SK-N-SH (cell line): Measurements from ENCODE around the gene GCC1. TPM values are rescaled to one million over a fixed set of nuclear protein-coding genes. Genes with fewer than 3 reads are reported as not detected.

Experiments
- CTCF ChIA-PET: fragments of 300-600, 350-600 bp; formaldehyde crosslinking; extraction: SDS; loops from one replicate; lab custom pipeline; 2021; lab: Yijun Ruan, JAX
- POLR2A ChIA-PET: fragments of 350-600 bp; sonication (Branson Sonifier 250); formaldehyde crosslinking; extraction: SDS; loops from one replicate; lab custom pipeline; 2020; ENCODE audit warnings: antibody characterized with exemption, inconsistent platforms; lab: Yijun Ruan, JAX
- DNase-seq: peaks from one replicate; pipeline ENCODE4 v3.0.0; 2012
- H2AFZ ChIP-seq: fragments of 200-600 bp; sonication (generic); 2 replicates; pipeline ENCODE4 v1.8.1; 2016; ENCODE audit warnings: antibody characterized with exemption, mild to moderate bottlenecking, low read depth
- H3F3A ChIP-seq: fragments of 200-600 bp; sonication (generic); replicated peaks from 2 replicates; pipeline ENCODE3; 2016; ENCODE audit warnings: antibody characterized with exemption, mild to moderate bottlenecking; ENCODE audit not compliant: insufficient read depth
- H3K27ac ChIP-seq, 2 experiments: fragments of 200-500 bp in 1 of 2; fragments of 200-600 bp in 1 of 2; sonication (Bioruptor generic) in 1 of 2; sonication (generic), shearing (Covaris generic) in 1 of 2; 2 replicates each; pipeline versions ENCODE4 v1.5.1 to v1.6.1; 2014 to 2016; ENCODE audit warnings: low read depth in 2 of 2, inconsistent platforms in 1 of 2, low read length in 1 of 2, mild to moderate bottlenecking in 1 of 2, mixed read lengths in 1 of 2
- H3K27me3 ChIP-seq: fragments of 200-600 bp; sonication (generic), shearing (Covaris generic); 2 replicates; pipeline ENCODE4 v1.6.1; 2016; ENCODE audit warnings: mixed run types; ENCODE audit not compliant: insufficient read depth
- H3K36me3 ChIP-seq, 2 experiments: fragments of 200-500 bp in 1 of 2; fragments of 200-600 bp in 1 of 2; sonication (Bioruptor generic) in 1 of 2; sonication (generic) in 1 of 2; replicated peaks in 1 of 2; 2 replicates each; pipeline versions ENCODE3 to v1.5.1; 2014 to 2016; ENCODE audit warnings: low read length in 1 of 2, mild to moderate bottlenecking in 1 of 2; ENCODE audit not compliant: insufficient read depth in 2 of 2, control insufficient read depth in 1 of 2
- H3K4me1 ChIP-seq, 2 experiments: fragments of 200-500 bp in 1 of 2; fragments of 200-600 bp in 1 of 2; sonication (Bioruptor generic) in 1 of 2; sonication (generic), shearing (Covaris generic) in 1 of 2; 2 replicates each; pipeline versions ENCODE4 v1.5.1 to v1.6.1; 2014 to 2016; ENCODE audit warnings: low read depth in 1 of 2, low read length in 1 of 2, mixed run types in 1 of 2; ENCODE audit not compliant: insufficient read depth in 2 of 2, control insufficient read depth in 1 of 2
- H3K4me2 ChIP-seq: fragments of 200-600 bp; sonication (generic), shearing (Covaris generic); 2 replicates; pipeline ENCODE4 v1.6.1; 2017; ENCODE audit warnings: mixed run types
- H3K4me3 ChIP-seq, 2 experiments: fragments of 200-500 bp in 1 of 2; fragments of 200-600 bp in 1 of 2; sonication (Bioruptor generic) in 1 of 2; sonication (generic), shearing (Covaris generic) in 1 of 2; 2 replicates each; pipeline versions ENCODE4 v1.5.1 to v1.8.1; 2014 to 2016; ENCODE audit warnings: low read depth in 2 of 2, inconsistent platforms in 1 of 2, low read length in 1 of 2, mild to moderate bottlenecking in 1 of 2, mixed read lengths in 1 of 2, moderate library complexity in 1 of 2
- H3K79me2 ChIP-seq: fragments of 200-600 bp; sonication (generic); 2 replicates; pipeline ENCODE4 v1.8.1; 2017; ENCODE audit warnings: mild to moderate bottlenecking; ENCODE audit not compliant: insufficient read depth
- H3K9ac ChIP-seq: fragments of 200-600 bp; sonication (generic); 2 replicates; pipeline ENCODE4 v1.6.1; 2017; ENCODE audit warnings: mixed run types
- H3K9me2 ChIP-seq: fragments of 200-600 bp; sonication (generic); 2 replicates; pipeline ENCODE4 v1.6.1; 2017; ENCODE audit warnings: mixed run types
- H3K9me3 ChIP-seq: fragments of 200-600 bp; sonication (generic); 2 replicates; pipeline ENCODE4 v1.6.1; 2017; ENCODE audit warnings: mixed run types, mild to moderate bottlenecking, moderate library complexity
- H4K20me1 ChIP-seq: fragments of 200-600 bp; sonication (generic); 2 replicates; pipeline ENCODE4 v1.6.1; 2017; ENCODE audit warnings: mild to moderate bottlenecking, mixed run types; ENCODE audit not compliant: insufficient read depth
- EP300 ChIP-seq, 2 experiments: IDR thresholded peaks; 2 replicates each; pipeline versions ENCODE4 v1.4.0 to v1.6.1; 2012; ENCODE audit warnings: borderline replicate concordance in 1 of 2, low read depth in 1 of 2, low read length in 1 of 2
- EZH2phosphoT487 ChIP-seq: fragments of 200-600 bp; sonication (generic); IDR thresholded peaks from 2 replicates; pipeline ENCODE4 v1.6.1; 2017; ENCODE audit warnings: low read depth, mixed run types, mild to moderate bottlenecking, antibody characterized with exemption, moderate library complexity, borderline replicate concordance
- FOSL2 ChIP-seq: IDR thresholded peaks from 2 replicates; pipeline ENCODE4 v1.4.0; 2012; ENCODE audit warnings: low read depth, mild to moderate bottlenecking, moderate library complexity, borderline replicate concordance
- GATA2 ChIP-seq: sonication (generic); formaldehyde crosslinking; IDR thresholded peaks from 2 replicates; pipeline ENCODE4 v1.5.0; 2020; ENCODE audit warnings: mild to moderate bottlenecking, missing genetic modification reagents
- JUND ChIP-seq: IDR thresholded peaks from 2 replicates; pipeline ENCODE4 v1.4.0; 2012
- MXI1 ChIP-seq: IDR thresholded peaks from 2 replicates; pipeline ENCODE4 v1.6.1; 2012; ENCODE audit warnings: mild to moderate bottlenecking, low read depth, low read length, improper control_type of control experiment
- NFIC ChIP-seq: IDR thresholded peaks from 2 replicates; pipeline ENCODE4 v1.4.0; 2012; ENCODE audit warnings: borderline replicate concordance
- RCOR1 ChIP-seq: fragments of 150-350 bp; IDR thresholded peaks from 2 replicates; pipeline ENCODE4 v1.6.1; 2017; ENCODE audit warnings: antibody characterized with exemption, low read length
- RFX5 ChIP-seq: IDR thresholded peaks from 2 replicates; pipeline ENCODE4 v1.6.1; 2012; ENCODE audit warnings: mild to moderate bottlenecking, improper control_type of control experiment, low read length
- SIN3A ChIP-seq: IDR thresholded peaks from 2 replicates; pipeline ENCODE4 v1.6.1; 2012; ENCODE audit warnings: low read depth, mild to moderate bottlenecking, low read length, moderate library complexity, borderline replicate concordance
- SMC3 ChIP-seq: IDR thresholded peaks from 2 replicates; pipeline ENCODE4 v1.6.1; 2012; ENCODE audit warnings: low read depth, low read length, improper control_type of control experiment
- TAF1 ChIP-seq: IDR thresholded peaks from 2 replicates; pipeline ENCODE4 v1.6.1; 2012; ENCODE audit warnings: low read depth, mild to moderate bottlenecking, low read length, moderate library complexity, borderline replicate concordance
- TCF12 ChIP-seq: IDR thresholded peaks from 2 replicates; pipeline ENCODE4 v1.4.0; 2012
- WGBS: methylation state at CpG from one replicate; pipeline ENCODE4 v1.1.6; 2017; ENCODE audit warnings: low lambda C conversion rate; 5-methylcytosine and 5-hydroxymethylcytosine counted together
- polyA plus RNA-seq, 3 experiments: library from polyadenylated mRNA; depleted of rRNA; stranded (reverse); fragments of >200 nt; gene quantifications; 2 replicates each; pipeline ENCODE4 v1.2.3, GENCODE V29; 2012
- TF ChIP-seq, protein P1 (sequence below): fragments of 200-600 bp; sonication (generic); IDR thresholded peaks from 2 replicates; pipeline ENCODE4 v1.6.1; 2017; ENCODE audit warnings: antibody characterized with exemption, mild to moderate bottlenecking, moderate library complexity
- TF ChIP-seq, protein P2 (sequence below): IDR thresholded peaks from 2 replicates; pipeline ENCODE4; 2012
- TF ChIP-seq, protein P3 (sequence below): fragments of 150-350 bp; IDR thresholded peaks from 2 replicates; pipeline ENCODE4 v1.6.1; 2017; ENCODE audit warnings: antibody characterized with exemption, low read length, low read depth, borderline replicate concordance

GCC1 gene
- polyA plus RNA-seq, 1 of the 3 experiments (the other 2 are of a cell fraction), result 8.4 TPM

DNA sequence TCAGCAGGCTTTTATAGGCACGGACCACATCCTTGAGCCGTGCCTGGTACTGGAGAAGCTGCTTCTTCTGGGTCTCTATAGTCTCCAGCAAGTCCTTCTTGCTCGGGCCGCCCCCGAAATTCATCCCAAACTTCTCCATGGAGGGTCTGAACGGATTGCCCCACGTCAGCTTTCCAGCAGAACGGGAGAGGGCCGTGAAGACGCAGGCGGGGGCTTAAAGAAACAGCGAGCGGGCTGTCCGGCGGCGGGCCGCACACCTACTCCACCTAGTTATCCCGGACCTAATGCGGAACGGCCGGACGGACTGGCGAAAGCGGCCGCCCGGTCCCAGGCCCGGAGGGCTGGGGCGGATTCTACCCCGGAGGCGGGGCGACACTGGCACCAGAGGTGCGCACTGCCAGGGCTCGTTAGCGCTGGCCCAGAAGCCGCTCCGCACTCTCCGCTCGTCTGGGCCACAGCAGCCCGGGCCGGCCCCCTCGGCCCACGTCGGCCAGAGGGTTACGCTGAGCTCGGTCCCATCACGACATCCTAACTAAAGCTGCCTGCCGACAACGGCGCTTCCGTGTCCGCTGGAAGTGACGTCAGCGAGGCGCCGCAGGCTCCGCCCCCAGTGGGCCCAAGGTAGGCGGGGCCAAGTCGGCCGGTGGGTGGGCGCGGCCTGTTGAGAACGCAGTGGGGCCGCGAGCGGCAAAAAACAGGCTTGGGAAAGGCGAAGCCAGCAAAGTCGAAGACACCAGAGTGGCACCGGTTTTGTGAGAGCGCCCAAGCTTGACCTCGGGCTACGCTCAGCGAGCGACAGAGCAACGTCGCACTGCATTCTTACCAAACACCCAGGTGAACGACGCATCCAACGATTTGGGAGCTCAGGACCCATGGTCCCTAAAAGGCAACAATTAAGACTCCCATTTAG, at the start of gene GCC1 (continued):
- TF ChIP-seq, protein P1, sequence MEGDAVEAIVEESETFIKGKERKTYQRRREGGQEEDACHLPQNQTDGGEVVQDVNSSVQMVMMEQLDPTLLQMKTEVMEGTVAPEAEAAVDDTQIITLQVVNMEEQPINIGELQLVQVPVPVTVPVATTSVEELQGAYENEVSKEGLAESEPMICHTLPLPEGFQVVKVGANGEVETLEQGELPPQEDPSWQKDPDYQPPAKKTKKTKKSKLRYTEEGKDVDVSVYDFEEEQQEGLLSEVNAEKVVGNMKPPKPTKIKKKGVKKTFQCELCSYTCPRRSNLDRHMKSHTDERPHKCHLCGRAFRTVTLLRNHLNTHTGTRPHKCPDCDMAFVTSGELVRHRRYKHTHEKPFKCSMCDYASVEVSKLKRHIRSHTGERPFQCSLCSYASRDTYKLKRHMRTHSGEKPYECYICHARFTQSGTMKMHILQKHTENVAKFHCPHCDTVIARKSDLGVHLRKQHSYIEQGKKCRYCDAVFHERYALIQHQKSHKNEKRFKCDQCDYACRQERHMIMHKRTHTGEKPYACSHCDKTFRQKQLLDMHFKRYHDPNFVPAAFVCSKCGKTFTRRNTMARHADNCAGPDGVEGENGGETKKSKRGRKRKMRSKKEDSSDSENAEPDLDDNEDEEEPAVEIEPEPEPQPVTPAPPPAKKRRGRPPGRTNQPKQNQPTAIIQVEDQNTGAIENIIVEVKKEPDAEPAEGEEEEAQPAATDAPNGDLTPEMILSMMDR, result no peak
- TF ChIP-seq RCOR1 (no peak), TAF1 (peak; percentile 86), RFX5 (peak; percentile 76; the same call in 1 of the 2 replicates), EP300 (IDR thresholded peaks at IDR 0.05; ENCODE audit: borderline replicate concordance in 1 of 2, low read depth in 1 of 2, low read length in 1 of 2) (peak in 1 of 2 experiments; percentile 20; a peak in 1 of 4 replicates), FOSL2 (no peak), TCF12 (no peak), MXI1 (peak; percentile 89), SMC3 (no peak), SIN3A (peak; percentile 92), EZH2phosphoT487 (no peak), GATA2 (CRISPR knock-in tag) (no peak)
- TF ChIP-seq, protein P2, sequence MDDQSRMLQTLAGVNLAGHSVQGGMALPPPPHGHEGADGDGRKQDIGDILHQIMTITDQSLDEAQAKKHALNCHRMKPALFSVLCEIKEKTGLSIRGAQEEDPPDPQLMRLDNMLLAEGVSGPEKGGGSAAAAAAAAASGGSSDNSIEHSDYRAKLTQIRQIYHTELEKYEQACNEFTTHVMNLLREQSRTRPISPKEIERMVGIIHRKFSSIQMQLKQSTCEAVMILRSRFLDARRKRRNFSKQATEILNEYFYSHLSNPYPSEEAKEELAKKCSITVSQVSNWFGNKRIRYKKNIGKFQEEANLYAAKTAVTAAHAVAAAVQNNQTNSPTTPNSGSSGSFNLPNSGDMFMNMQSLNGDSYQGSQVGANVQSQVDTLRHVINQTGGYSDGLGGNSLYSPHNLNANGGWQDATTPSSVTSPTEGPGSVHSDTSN, result peak; percentile 2; the same call in 1 of the 2 replicates
- TF ChIP-seq, protein P3, sequence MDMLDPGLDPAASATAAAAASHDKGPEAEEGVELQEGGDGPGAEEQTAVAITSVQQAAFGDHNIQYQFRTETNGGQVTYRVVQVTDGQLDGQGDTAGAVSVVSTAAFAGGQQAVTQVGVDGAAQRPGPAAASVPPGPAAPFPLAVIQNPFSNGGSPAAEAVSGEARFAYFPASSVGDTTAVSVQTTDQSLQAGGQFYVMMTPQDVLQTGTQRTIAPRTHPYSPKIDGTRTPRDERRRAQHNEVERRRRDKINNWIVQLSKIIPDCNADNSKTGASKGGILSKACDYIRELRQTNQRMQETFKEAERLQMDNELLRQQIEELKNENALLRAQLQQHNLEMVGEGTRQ, result no peak

DNA sequence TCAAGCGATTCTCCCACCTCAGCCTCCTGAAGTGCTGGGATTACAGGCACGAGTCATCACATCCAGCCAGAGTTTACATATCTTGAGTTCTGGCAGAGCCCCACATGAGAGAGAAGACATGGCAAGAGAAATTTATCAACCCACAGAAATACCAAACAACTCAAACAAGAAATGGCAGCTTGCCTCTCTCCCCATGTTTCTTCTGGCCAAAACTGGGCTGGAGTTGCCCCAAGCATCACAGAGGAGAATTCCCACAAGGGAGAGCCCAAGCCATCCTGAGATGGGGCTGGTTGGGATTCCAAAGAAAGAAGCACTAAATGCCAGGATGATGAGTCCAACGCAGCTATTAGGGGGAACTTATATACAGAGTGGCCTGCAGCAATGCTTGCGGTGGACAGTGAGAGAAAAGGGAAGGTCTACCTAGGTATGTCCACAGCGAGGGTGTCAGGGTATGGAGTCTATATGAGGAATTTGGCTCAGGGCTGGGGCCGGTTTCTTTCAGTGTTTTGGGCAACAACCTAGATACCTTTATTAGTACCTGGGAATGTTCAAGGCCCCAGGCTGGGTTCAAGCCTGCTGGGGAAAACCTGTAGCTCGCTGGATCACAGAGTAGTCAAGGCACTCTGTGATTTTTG, 47.0 kb upstream of the GCC1 start:
- Histone ChIP-seq H3K27ac (peak overlapping the region in 1 of 2 experiments; percentile 32; a peak in 1 of 4 replicates), H3F3A (peaks cover 7% of the 10 kb centered on the region), H3K27me3 (no peaks in the 10 kb centered on the region), H4K20me1 (no peaks in the 10 kb centered on the region), H3K36me3 (no peaks in the 10 kb centered on the region), H3K9ac (no peak overlapping the region), H3K9me3 (no peaks in the 10 kb centered on the region), H2AFZ (no peak overlapping the region), H3K9me2 (no peaks in the 10 kb centered on the region), H3K4me2 (no peak overlapping the region), H3K4me3 (no peak overlapping the region), H3K79me2 (no peaks in the 10 kb centered on the region)
- CTCF ChIA-PET, result interaction anchor here (0.5 to 1.6 kb wide), 4 partner anchors 43 to 717 kb away, joined by 3 to 5 read pairs (median 4); no protein-coding TSS in a partner anchor
- 84% methylated on average over 7 of the region's 7 CpGs for WGBS
- no peak for DNase-seq
- POLR2A ChIA-PET, result no interaction called here
- TF ChIP-seq NFIC (peak; percentile 24; the same call in 1 of the 2 replicates), TCF12 (no peak), JUND (0 out of 2 replicates have a peak, but pooled peaks have one; percentile 12)
- TF ChIP-seq, all 33 proteins: peak for 2
- H3K4me1 ChIP-seq, result no peaks in the 10 kb centered on the region; a peak in 1 of 4 replicates
